Stomach smooth muscle (tissue), 2 donors: Measurements from ENCODE around the gene INTS7.
"Not testable (repeated sequence)": the region's sequence is repeated elsewhere in the genome, so short reads cannot be mapped to it uniquely, and the experiment has no call there.

Experiments used
- H3K27ac ChIP-seq: one replicate; pipeline ENCODE4 v1.7.0; 2013; ENCODE audit warnings: mild to moderate bottlenecking, low read length, inconsistent platforms
- H3K27me3 ChIP-seq, 2 donors: one replicate each; pipeline ENCODE4 v1.7.0; 2013; ENCODE audit warnings: low read length in 2 of 2; ENCODE audit not compliant: insufficient read depth in 2 of 2, control insufficient read depth in 1 of 2
- H3K36me3 ChIP-seq, 2 donors: one replicate each; pipeline ENCODE4 v1.7.0; 2013; ENCODE audit warnings: low read length in 2 of 2; ENCODE audit not compliant: control insufficient read depth in 2 of 2, insufficient read depth in 2 of 2
- H3K4me1 ChIP-seq: one replicate; pipeline ENCODE4 v1.7.0; 2013; ENCODE audit warnings: low read length; ENCODE audit not compliant: control insufficient read depth, insufficient read depth
- H3K4me3 ChIP-seq, 2 donors: one replicate each; pipeline ENCODE4 v1.7.0; 2013; ENCODE audit warnings: low read length in 2 of 2
- H3K9ac ChIP-seq, 2 donors: one replicate each; pipeline ENCODE4 v1.7.0; 2013; ENCODE audit warnings: low read length in 2 of 2, mild to moderate bottlenecking in 1 of 2
- H3K9me3 ChIP-seq, 2 donors: one replicate each; pipeline ENCODE4 v1.7.0; 2013; ENCODE audit warnings: low read length in 2 of 2; ENCODE audit not compliant: control insufficient read depth in 2 of 2
- donor health status: healthy.
- donor health status: Pancreatic carcinoma.

The INTS7 gene

DNA sequence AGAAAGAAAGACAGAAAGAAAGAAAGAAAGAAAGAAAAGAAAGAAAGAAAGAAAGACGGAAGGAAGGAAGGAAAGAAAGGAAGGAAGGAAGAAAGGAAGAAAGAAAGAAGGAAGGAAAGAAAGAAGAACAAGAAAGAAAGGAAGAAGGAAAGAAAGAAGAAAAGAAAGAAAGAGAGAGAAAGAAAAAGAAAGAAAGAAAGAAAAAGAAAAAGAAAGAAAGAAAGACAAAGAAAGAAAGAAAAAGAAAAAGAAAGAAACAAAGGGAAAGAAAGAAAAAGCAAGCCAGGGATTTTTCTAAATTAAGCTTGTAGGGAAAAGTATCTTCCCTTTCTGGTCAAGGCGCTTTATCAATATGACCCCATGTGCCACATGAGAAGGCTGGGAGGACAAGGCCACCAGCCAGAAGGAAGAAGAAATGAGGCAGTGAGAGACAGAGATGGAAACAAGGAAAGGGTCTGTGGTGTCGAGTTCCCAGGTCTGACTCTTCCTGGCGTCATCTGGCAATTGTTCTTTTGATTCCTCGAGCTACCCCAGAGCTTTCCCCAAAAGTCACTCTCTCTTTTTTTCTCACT lies 116.4 kb downstream of the INTS7 start:
- no peaks in the 10 kb centered on the region for H3K4me1 ChIP-seq
- no peaks in the 10 kb centered on the region for H3K27me3 ChIP-seq
- H3K9me3 ChIP-seq: no peaks in the 10 kb centered on the region
- no peaks in the 10 kb centered on the region for H3K36me3 ChIP-seq
- no peak overlapping the region for H3K9ac ChIP-seq
- H3K27ac ChIP-seq: no peak overlapping the region
- H3K4me3 ChIP-seq: no peak overlapping the region

DNA sequence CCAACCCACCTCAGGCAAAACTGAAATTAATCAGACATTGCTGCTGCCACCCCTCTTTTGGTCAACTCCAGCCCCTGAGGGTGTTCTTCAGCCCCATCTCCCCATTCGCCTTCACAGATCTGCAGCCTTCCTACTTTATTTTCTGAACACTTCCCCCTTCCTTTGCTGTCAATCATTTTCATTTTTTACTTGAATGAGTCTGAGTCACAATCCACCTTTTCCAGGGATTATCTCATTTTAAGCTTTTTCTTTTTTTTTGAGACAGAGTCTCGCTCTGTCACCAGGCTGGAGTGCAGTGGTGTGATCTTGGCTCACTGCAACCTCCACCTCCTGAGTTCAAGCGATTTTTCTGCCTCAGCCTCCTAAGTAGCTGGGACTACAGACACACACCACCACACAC lies 118.9 kb downstream of the INTS7 start:
- not testable (repeated sequence) for H3K36me3 ChIP-seq, H3K4me1 ChIP-seq, H3K27me3 ChIP-seq, H3K9ac ChIP-seq, H3K27ac ChIP-seq, H3K4me3 ChIP-seq, H3K9me3 ChIP-seq

DNA sequence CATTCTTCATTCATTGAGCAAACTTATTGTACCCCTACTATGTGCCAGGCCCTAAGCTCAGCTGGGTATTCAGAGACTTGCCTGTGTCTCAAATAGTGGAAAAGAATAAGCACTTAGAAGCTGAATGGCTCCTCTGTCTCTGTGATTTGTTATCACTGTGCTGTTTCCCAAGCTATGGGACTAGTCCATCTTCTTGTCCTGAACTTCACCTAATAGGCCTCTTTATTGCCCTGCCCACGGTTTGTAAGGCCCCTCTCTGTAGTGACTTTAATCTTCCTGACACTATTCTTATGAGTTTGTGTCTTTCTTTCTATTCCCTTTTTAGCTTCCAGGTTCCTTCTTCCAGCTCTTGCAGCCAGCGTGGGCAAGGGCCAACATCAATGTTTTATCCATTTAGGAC lies 119.4 kb downstream of the INTS7 start:
- Histone ChIP-seq H3K36me3 (no peaks in the 10 kb centered on the region), H3K27ac (no peak overlapping the region)

DNA sequence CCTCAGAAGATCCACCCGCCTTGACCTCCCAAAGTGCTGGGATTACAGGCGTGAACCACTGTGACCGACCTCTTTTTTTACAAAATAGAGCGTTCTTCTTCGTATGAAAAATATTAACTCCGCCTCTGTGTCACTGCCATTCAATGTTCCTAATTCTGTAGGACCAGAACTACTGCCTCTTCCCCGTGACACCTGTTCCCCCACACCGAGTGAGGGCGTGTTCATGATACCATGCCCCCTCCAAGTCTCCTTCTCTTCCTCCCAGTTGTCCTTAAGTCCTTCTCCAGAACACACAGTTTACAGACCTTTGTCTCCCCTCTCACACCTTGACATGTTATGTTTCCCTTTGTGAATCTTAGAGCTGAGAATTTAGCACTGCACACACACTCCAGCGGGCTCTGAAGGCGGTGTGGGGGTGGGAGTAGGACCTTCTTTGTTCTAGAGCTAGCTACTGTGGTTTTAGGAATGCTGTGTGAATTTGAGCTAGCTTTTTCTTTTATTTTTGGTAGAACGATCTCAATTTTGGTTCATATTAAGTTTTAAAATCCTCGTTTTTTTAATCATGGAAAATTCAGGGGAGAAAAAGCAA lies 122.4 kb downstream of the INTS7 start:
- Histone ChIP-seq H3K4me1 (no peaks in the 10 kb centered on the region), H3K27ac (no peak overlapping the region), H3K27me3 (peaks cover 0 to 3% of the 10 kb centered on the region in 2 donors), H3K4me3 (no peak overlapping the region), H3K9ac (no peak overlapping the region), H3K36me3 (no peaks in the 10 kb centered on the region), H3K9me3 (no peaks in the 10 kb centered on the region)

More for the DNA sequence above, 119.4 kb downstream of the INTS7 start:
- H3K4me3 ChIP-seq: no peak overlapping the region
- no peak overlapping the region for H3K9ac ChIP-seq
- no peaks in the 10 kb centered on the region for H3K27me3 ChIP-seq
- H3K9me3 ChIP-seq: no peaks in the 10 kb centered on the region
- no peaks in the 10 kb centered on the region for H3K4me1 ChIP-seq

DNA sequence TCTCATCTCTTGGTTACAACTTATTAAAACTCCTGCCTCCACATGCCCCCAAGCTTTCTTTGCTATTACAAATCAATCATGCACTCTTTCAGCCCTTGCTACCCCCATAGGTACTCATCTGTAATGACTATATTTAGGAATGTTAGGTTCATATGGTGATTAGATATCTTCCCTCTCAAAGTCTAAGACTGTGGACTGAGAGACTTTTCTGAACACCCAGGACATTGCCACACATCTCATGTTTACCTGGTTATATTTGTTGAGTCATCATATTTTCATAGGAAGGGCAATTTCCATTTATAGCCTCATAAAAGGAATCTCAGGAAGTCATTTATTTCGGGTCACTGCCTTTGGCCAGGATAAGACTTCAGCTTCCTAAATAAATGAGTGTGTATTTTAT lies 123.3 kb downstream of the INTS7 start:
- H3K4me1 ChIP-seq: no peaks in the 10 kb centered on the region
- H3K9me3 ChIP-seq: no peaks in the 10 kb centered on the region
- H3K36me3 ChIP-seq: no peaks in the 10 kb centered on the region
- no peak overlapping the region for H3K4me3 ChIP-seq
- H3K27me3 ChIP-seq: peaks cover 0 to 3% of the 10 kb centered on the region in 2 donors
- H3K27ac ChIP-seq: no peak overlapping the region
- no peak overlapping the region for H3K9ac ChIP-seq

DNA sequence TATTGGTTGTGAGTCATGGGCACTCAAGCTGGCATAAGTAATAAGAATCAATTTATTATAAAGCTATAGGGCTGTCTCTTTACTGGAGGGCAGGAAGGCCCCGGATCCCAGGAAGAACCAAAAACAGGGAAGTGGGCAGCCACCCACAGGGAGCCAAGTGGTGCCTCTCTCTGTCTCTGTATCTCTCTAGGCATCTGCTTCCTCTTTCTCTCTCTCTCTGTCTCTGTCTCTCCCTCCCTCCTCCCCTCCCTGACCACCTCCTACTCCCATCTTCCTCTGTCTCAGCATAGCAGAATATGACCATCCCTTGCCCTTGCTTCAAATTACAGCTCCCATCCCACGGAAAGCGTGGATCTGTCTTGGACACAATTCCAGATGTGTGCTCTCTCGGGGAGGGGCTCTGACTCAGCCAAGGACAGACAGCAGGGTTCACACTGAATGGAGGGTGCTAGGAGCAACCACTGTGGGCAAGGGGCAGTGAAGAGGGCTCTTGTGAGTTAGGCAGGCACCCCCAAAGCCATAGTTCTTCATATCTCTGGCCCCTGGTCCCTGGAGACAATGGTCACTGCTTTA lies 124.4 kb downstream of the INTS7 start:
- Histone ChIP-seq H3K9ac (no peak overlapping the region), H3K9me3 (no peaks in the 10 kb centered on the region), H3K27ac (no peak overlapping the region), H3K4me3 (no peak overlapping the region), H3K36me3 (no peaks in the 10 kb centered on the region), H3K4me1 (no peaks in the 10 kb centered on the region), H3K27me3 (peaks cover 0 to 3% of the 10 kb centered on the region in 2 donors)

DNA sequence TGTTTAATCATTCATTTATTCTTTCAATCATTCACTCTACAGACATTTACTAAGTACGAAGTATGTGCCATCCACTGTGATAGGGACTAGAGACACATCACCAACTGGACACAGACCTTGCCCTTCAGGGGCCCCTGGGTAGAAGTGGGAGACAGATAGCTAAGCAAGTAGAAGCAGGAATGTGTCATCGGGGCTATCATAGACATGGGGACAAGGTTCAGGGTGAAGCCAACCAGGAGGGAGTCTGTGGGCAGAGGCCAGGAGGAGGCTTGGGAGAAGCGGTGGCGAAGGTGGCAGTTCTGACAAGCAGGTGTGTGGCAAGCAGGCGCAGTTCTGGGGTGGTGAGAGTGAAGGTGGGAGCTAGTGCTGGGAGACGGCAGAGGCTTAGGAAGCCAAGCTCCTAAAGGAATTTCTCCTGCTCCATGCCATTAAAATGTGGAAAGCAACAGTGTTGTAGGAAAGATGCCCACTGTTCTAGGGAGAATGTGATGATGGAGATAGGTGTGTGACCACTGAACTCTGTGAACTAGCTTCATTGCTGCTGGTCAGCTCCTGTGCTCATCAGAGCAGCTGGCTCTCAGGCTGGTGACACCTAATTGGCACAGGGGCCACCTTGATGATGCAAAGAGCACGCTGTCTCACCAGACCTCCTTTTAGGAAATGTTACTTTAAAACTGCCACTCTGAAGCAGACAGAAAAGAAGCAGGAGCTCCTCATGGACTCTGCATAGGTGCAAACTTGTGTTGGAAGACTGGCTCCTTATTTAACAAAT lies 125.1 kb downstream of the INTS7 start:
- no peaks in the 10 kb centered on the region for H3K9me3 ChIP-seq
- no peaks in the 10 kb centered on the region for H3K36me3 ChIP-seq
- H3K27me3 ChIP-seq: peaks cover 0 to 3% of the 10 kb centered on the region in 2 donors
- H3K4me3 ChIP-seq: no peak overlapping the region
- no peaks in the 10 kb centered on the region for H3K4me1 ChIP-seq
- no peak overlapping the region for H3K9ac ChIP-seq
- H3K27ac ChIP-seq: no peak overlapping the region

DNA sequence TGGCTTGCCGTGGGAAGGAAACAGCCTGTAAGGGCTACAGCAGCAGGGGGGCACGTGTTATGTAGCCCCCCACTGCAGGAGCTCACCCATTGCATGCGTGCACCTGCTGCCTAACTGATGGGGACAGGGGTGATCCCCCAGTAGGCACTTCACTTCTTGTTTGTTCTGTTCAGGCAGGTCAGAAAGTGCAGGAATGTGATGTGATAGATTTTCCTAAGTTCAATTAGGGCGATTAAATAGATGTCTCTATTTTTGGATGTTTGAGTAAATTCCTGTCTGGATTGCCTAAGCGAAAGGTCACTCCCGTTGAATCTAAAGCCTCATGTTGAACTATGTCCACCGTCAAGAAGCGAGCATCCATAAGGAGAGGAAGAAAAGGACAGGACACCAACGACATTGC lies 126.0 kb downstream of the INTS7 start:
- Histone ChIP-seq H3K9me3 (no peaks in the 10 kb centered on the region), H3K27me3 (peaks cover 0 to 3% of the 10 kb centered on the region in 2 donors), H3K9ac (no peak overlapping the region), H3K4me1 (no peaks in the 10 kb centered on the region), H3K4me3 (no peak overlapping the region), H3K27ac (no peak overlapping the region), H3K36me3 (no peaks in the 10 kb centered on the region)

DNA sequence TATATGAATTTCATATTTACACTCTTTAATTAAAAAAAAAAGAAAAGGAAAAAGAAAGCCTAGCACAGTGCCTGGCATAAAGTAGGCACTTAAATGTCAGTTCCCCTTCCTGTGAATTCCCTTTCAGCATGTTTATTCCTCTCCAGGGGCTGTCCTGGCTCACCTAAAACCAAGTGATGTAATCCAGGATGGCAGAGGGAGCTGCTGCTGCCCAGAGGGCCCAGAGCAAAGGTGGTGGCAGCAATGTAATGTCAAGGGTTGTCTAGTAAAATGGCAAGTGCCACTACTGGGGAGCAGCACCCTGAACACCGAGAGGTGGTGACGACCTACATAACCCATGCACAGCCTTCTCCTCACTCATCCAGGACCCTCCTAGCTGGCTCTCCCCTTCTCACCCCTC lies 126.4 kb downstream of the INTS7 start:
- Histone ChIP-seq H3K9me3 (no peaks in the 10 kb centered on the region), H3K4me1 (no peaks in the 10 kb centered on the region), H3K36me3 (no peaks in the 10 kb centered on the region), H3K9ac (no peak overlapping the region), H3K4me3 (no peak overlapping the region), H3K27me3 (peaks cover 0 to 3% of the 10 kb centered on the region in 2 donors), H3K27ac (no peak overlapping the region)

DNA sequence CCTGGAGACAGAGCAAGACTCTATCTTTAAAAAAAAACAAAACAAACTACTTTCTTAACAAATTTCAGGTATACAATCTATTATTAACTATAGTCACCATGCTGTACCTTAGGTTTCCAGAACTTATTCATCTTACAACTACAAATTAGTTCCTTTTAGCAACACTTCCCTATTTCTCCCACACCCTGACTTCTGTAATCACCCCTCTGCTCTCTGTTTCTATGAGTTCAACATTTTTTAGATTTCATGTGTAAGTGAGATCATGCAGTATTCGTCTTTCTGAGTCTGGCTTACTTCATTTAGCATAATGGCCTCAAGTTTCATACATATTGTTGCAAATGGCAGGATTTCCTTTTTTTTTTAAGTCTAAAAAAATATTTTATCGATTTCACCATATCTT lies 126.9 kb downstream of the INTS7 start:
- no peak overlapping the region for H3K4me3 ChIP-seq
- H3K4me1 ChIP-seq: no peaks in the 10 kb centered on the region
- H3K36me3 ChIP-seq: no peaks in the 10 kb centered on the region
- peaks cover 0 to 3% of the 10 kb centered on the region in 2 donors for H3K27me3 ChIP-seq
- H3K9me3 ChIP-seq: no peaks in the 10 kb centered on the region
- H3K9ac ChIP-seq: no peak overlapping the region
- no peak overlapping the region for H3K27ac ChIP-seq
